Gastroesophageal sphincter (tissue), 3 donors: Measurements from ENCODE around the gene DAB1.

Source experiments
- POLR2A ChIP-seq, 2 donors: fragments of 450-650 bp; IDR thresholded peaks; one replicate each; pipeline ENCODE4 v1.6.1; 2017; ENCODE audit warnings: antibody characterized with exemption in 2 of 2, mild to moderate bottlenecking in 2 of 2, moderate library complexity in 1 of 2
- TF ChIP-seq, protein P1 (sequence below), 4 experiments: fragments of 200-600 bp in 2 of 4; fragments of 450-650 bp in 2 of 4; sonication (generic) in 1 of 4; IDR thresholded peaks; one replicate each; pipeline ENCODE4 v1.5.1; 2017 to 2019; ENCODE audit warnings: antibody characterized with exemption in 4 of 4, mild to moderate bottlenecking in 2 of 4, moderate library complexity in 2 of 4

GRCh38 chr1:57420981-57421785, 2.7 kb downstream of the DAB1 start:
- TF ChIP-seq, protein P1, sequence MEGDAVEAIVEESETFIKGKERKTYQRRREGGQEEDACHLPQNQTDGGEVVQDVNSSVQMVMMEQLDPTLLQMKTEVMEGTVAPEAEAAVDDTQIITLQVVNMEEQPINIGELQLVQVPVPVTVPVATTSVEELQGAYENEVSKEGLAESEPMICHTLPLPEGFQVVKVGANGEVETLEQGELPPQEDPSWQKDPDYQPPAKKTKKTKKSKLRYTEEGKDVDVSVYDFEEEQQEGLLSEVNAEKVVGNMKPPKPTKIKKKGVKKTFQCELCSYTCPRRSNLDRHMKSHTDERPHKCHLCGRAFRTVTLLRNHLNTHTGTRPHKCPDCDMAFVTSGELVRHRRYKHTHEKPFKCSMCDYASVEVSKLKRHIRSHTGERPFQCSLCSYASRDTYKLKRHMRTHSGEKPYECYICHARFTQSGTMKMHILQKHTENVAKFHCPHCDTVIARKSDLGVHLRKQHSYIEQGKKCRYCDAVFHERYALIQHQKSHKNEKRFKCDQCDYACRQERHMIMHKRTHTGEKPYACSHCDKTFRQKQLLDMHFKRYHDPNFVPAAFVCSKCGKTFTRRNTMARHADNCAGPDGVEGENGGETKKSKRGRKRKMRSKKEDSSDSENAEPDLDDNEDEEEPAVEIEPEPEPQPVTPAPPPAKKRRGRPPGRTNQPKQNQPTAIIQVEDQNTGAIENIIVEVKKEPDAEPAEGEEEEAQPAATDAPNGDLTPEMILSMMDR (IDR thresholded peaks at IDR 0.05), result no peak
- TF ChIP-seq POLR2A (IDR thresholded peaks at IDR 0.05), result no peak
